A549 treated with AZD9567 at 1 μM for 4 hours (cell line): ENCODE data around the gene KYAT1. TPM values are rescaled to one million over a fixed set of nuclear protein-coding genes. Genes with fewer than 3 reads are reported as not detected.

Source experiments
- total RNA-seq: library from RNA; stranded (reverse); fragments of 200-300 nt; extraction: Qiagen RNA extraction; gene quantifications from 5 replicates; pipeline ENCODE4 v1.2.3, GENCODE V29; 2022; ENCODE audit not compliant: insufficient read depth

The KYAT1 gene
- 10.6 to 17.9 TPM (median 11.7 TPM) in 5 replicates for total RNA-seq

DNA sequence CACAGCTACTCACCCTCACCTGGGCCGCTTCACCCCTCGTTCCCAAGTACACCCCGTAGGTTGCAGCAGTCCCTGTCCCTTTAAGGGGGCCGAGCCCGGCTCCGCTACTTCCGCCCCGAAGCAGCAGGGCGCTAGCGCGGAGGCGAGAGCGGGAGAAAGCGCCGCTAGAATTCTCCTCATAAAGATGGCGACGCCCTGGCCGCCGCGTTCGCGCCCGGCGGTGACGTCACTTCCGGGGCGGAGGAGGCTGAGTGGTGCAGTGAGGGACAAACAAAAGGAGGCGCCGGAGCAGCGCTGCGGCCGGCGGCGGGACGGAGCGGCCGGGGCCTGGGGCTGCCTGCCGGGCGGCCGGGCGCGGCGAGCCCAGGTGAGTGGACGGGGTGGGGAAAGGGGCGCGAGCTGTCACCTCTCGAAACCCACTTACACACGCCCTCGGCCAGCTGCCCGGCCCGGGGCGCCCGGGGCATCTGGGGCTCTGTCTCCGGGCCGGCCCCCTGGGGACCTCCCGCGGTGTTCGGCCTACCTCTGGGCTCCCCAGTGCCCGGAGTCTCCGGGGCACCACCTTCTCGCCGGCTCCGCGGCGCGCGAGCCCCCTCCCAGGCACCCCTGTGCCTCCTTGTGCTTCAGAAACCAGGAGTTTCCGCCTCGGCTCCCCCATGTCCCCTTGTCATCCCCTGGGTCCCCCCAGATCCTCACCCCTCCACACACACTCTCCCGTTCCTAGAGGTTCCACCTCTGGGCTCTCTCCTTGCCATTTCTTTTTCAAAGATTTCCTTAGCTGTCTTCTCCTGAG, at the start of gene KYAT1, which contains the start of gene LRRC8A:
Gene KYAT1, minus strand, starts transcription at position 67 of the 793 bp plus-strand sequence. CDS start 36,545 bp downstream, outside the sequence.
Gene LRRC8A, plus strand, starts transcription at position 250 of the 793 bp plus-strand sequence. CDS start 25,032 bp downstream, outside the sequence.

DNA sequence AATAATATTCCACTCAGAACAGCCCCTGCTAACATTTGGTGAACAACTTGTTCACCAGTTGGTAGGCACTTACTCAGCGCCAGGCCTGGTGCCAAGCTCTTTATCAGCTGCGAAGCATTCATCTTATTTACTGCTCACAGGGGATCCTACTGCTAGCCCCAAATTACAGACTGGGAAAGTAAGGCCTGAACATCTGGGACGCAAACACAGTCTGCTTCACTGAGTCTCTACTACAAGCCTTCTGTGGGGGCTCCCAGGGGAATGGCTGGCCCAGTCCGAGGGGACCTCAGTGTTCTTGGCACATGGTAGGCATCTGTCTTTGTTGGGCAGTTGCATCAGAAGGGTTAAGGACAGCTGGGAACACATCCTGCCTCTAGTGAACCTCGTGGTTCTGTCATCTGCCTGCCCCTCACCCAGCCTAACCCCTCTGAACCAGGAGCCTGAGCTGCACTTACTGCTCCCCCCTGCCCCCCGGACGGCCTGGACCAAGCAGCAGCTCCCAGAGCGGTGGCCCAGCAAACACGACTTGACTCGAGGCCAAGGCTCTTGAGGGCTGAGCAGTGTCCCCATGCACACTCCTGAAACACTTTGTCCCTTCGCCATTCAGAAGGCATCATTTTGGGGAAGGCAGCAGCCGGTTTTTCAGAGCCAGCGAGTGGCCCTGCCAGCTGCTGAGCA, 38.8 kb upstream of the KYAT1 start, which contains the start of gene PHYHD1:
Gene PHYHD1, plus strand, starts transcription at position 602 of the 678 bp plus-strand sequence. CDS start 1,342 bp downstream, outside the sequence.

DNA sequence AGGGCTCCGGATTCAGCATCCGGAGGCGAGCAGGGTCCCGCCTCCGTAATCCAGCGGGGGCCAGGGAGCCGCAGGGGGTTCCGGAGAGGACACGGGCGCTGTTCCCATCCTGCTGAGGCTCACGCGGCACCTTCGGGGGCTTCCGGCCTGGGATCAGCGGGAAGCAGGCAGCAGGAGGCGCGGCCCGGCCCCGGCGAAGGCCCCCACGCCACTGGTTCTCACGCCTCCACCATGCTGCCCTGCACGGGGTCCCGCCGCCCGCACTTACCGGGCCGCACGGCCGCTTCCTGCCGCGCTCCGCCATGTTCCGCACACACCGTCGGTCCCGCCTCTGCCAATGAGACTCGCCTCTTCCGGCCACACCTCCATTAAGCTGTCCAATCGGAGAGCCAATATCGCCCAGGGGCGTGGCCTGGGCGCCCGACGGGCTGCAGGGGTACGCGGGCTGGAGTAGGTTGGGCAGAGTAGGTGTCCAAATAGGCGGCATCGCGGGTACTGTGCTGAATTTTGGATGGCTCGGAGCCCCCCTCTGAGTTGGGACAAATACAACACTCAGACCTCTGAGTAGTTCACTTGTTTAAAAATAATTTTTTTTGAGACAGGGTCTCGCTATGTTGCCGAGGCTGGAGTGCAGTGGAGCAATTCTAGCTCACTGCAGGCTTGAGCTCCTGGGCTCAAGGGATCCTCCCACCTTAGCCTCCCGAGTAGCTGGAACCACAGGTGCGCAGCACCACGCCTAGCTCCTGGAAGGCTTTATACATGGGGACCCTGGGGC, 52.1 kb downstream of the KYAT1 start, which contains the start of gene SPOUT1:
Gene SPOUT1, minus strand, starts transcription at position 318 of the 775 bp plus-strand sequence. Its CDS starts 14 bp downstream, at position 304.

DNA sequence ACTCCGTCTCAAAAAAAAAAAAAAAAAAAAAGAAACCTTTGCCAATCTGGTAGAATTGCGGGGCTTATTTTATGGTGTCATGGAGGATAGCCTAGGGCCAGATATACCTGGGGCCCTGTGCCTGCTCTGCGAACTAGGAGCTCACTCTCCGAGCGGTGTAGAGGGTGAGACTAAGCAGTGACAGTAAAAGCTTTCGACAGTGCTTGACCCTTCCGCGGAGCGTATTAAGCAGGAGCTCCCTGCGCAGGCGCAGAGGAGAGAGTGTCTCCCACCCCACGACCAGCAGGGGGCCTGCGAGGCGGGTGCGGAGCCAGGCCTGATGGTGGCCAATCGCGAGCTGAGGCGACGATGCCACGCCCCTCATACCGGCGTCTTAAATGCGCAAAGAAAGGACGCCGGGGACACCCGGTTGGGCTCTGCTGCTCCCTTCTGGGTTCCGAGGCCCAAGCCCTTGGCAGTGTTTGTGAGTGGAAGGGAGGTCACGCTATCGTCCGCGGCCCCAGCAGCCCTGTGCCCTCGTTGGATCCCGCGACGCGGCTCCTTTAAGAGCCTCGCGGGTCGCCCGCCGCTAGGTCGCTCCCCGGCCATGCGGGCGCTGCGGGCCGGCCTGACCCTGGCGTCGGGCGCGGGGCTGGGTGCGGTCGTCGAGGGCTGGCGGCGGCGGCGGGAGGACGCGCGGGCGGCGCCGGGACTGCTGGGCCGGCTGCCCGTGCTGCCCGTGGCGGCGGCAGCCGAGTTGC, 63.5 kb downstream of the KYAT1 start, which contains the start of gene ENDOG:
Gene ENDOG, plus strand, starts transcription at position 402 of the 740 bp plus-strand sequence. Its CDS starts 185 bp downstream, at position 587.

DNA sequence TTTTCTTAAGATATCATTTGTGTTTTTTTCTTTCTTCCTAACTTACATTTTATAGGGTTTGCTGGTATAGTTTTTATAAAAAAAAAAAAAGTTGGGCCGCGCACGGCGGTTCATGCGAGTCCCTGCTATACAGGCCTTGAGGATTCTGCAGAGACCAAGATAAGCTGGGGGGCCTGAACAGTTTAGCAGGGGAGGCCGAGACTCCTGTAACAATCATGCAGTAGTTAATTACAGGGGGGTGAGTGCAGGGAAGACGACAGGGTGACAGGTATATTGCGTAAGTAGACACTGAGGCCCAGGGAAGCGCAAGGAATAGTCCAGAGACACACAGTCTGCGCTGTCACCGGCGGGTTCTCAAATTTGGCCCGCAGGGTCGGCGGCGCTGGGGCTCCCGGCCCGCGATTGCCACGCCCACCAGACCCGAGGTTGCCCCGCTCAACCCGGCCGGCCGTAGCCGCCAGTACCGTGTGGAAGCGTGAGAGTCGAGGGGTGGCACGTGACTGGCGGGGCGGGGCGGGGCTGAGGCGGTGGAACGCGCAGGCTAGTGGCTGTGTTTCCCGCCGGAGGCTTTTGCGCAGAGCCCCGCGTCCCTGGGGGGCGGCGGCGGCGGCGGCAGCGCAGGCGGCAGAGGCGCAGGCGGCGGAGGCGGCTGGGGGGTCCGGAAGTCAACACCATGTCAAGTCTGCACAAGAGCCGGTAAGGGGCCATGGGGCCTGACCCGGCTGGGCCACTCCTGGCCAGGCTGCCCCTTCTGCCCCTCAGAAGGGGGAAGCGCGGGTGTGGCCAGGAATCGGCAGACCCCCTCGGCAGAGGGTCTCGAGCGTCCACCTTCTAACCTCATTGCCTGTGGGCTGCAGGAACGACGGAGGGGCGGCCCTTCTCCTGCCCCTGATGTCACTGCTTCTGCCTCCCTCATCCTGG, 94.8 kb downstream of the KYAT1 start, which contains the start of gene TBC1D13:
Gene TBC1D13, plus strand, starts transcription at position 573 of the 921 bp plus-strand sequence. Its CDS starts 101 bp downstream, at position 674.

Other genes starting within 250 kb of the KYAT1 start
- gene DYNC2I2, start 225.1 kb downstream of the KYAT1 start, total RNA-seq, result 97.1 to 147 TPM (median 136 TPM) in 5 replicates
- gene SET, start 192.7 kb downstream of the KYAT1 start, total RNA-seq, result 386 to 554 TPM (median 400 TPM) in 5 replicates
- gene PKN3, start 179.4 kb downstream of the KYAT1 start, total RNA-seq, result 11.4 to 17.0 TPM (median 15.6 TPM) in 5 replicates
- 53.6 to 103 TPM (median 94.4 TPM) in 5 replicates for gene ZDHHC12, start 157.8 kb downstream of the KYAT1 start, total RNA-seq
- 15.0 to 17.6 TPM (median 16.3 TPM) in 5 replicates for gene ZER1, start 110.0 kb downstream of the KYAT1 start, total RNA-seq
- gene TBC1D13, start 94.7 kb downstream of the KYAT1 start, total RNA-seq, result 16.8 to 21.5 TPM (median 21.0 TPM) in 5 replicates
- 26.0 to 34.7 TPM (median 31.6 TPM) in 5 replicates for gene ENDOG, start 63.5 kb downstream of the KYAT1 start, total RNA-seq
- gene SPOUT1, start 52.2 kb downstream of the KYAT1 start, total RNA-seq, result 13.8 to 53.8 TPM (median 51.2 TPM) in 5 replicates
- gene LRRC8A, start 183 bp upstream of the KYAT1 start, total RNA-seq, result 75.4 to 98.6 TPM (median 92.6 TPM) in 5 replicates
- gene PHYHD1, start 39.0 kb upstream of the KYAT1 start, total RNA-seq, result 0.15 to 0.24 TPM in 2 of 5 replicates, not detected in the others
- 26.2 to 39.9 TPM (median 37.0 TPM) in 5 replicates for gene DOLK, start 65.7 kb upstream of the KYAT1 start, total RNA-seq
- 37.7 to 54.3 TPM (median 41.8 TPM) in 5 replicates for gene NUP188, start 65.7 kb upstream of the KYAT1 start, total RNA-seq
- gene SH3GLB2, start 146.4 kb upstream of the KYAT1 start, total RNA-seq, result 42.4 to 59.2 TPM (median 56.2 TPM) in 5 replicates
- 11.1 to 18.2 TPM (median 16.4 TPM) in 5 replicates for gene MIGA2, start 154.7 kb upstream of the KYAT1 start, total RNA-seq
- gene DOLPP1, start 199.2 kb upstream of the KYAT1 start, total RNA-seq, result 19.8 to 21.8 TPM (median 20.1 TPM) in 5 replicates
- gene CRAT, start 228.8 kb upstream of the KYAT1 start, total RNA-seq, result 29.3 to 31.6 TPM (median 31.5 TPM) in 5 replicates
- 105 to 132 TPM (median 120 TPM) in 5 replicates for gene PTPA, start 229.5 kb upstream of the KYAT1 start, total RNA-seq